GM12878 (cell line): ENCODE results near the gene TNFRSF1B. TPM values are rescaled to one million over a fixed set of nuclear protein-coding genes. Genes with fewer than 3 reads are reported as not detected.

Experiments
- ATAC-seq: fragments of 200-7000 bp; cut with Tn5 transposase; 3 replicates; pipeline ENCODE4 v1.9.1; 2020; ENCODE audit warnings: mild to moderate bottlenecking, moderate library complexity
- BruUV-seq: library from RNA; stranded (reverse); fragments of 400-500 nt; replicated peaks from 2 replicates; lab custom pipeline; 2021; lab: Mats Ljungman, UMichigan
- CTCF ChIA-PET: fragments of 300-600 bp; sonication (Branson Sonifier 250); formaldehyde crosslinking; extraction: SDS; loops from one replicate; lab custom pipeline; 2021; ENCODE audit warnings: inconsistent platforms; lab: Yijun Ruan, JAX
- POLR2A ChIA-PET: fragments of 350-600 bp; formaldehyde crosslinking; extraction: SDS; loops from one replicate; lab custom pipeline; 2021; ENCODE audit warnings: inconsistent platforms; lab: Charles Lee
- RAD21 ChIA-PET: fragments of 300-600 bp; sonication (Branson Sonifier 250); formaldehyde crosslinking; loops from one replicate; lab custom pipeline; 2023; ENCODE audit warnings: antibody characterized with exemption; ENCODE audit not compliant: unreplicated experiment; lab: Charles Lee
- SMC1A ChIA-PET: fragments of 300-600 bp; sonication (Branson Sonifier 250); formaldehyde crosslinking; loops from one replicate; lab custom pipeline; 2023; ENCODE audit not compliant: unreplicated experiment, uncharacterized antibody; lab: Charles Lee
- DNase-seq: peaks from one replicate; pipeline ENCODE4 v3.0.0-alpha.2; 2011; ENCODE audit warnings: low read depth, low spot score
- FAIRE-seq: peaks from 3 replicates; lab custom pipeline; 2011; peaks lifted over from hg19 to GRCh38; lab: Jason Lieb, UNC
- H2AFZ ChIP-seq: 2 replicates; pipeline ENCODE4 v1.6.0; 2011; ENCODE audit warnings: low read depth, low read length, control low read depth; ENCODE audit not compliant: control insufficient read depth
- H3K27ac ChIP-seq: 2 replicates; pipeline ENCODE4 v1.5.1; 2011; ENCODE audit warnings: control low read depth; ENCODE audit not compliant: control insufficient read depth, insufficient read depth
- H3K27me3 ChIP-seq, 2 experiments: replicated peaks in 1 of 2; 2 replicates each; pipeline versions ENCODE4 v1.6.0 to v1.6.1; 2011; ENCODE audit warnings: low read length in 1 of 2; ENCODE audit not compliant: control insufficient read depth in 2 of 2, insufficient read depth in 2 of 2
- H3K36me3 ChIP-seq, 2 experiments: 2 replicates each; pipeline ENCODE4 v1.5.1; 2011; ENCODE audit warnings: low read length in 1 of 2; ENCODE audit not compliant: control insufficient read depth in 2 of 2, insufficient read depth in 2 of 2
- H3K4me1 ChIP-seq: 2 replicates; pipeline ENCODE4 v1.6.1; 2011; ENCODE audit warnings: mild to moderate bottlenecking, low read length, moderate library complexity, mixed read lengths; ENCODE audit not compliant: control insufficient read depth, insufficient read depth
- H3K4me2 ChIP-seq: 2 replicates; pipeline ENCODE4 v1.6.0; 2011; ENCODE audit warnings: control low read depth; ENCODE audit not compliant: control insufficient read depth, insufficient read depth
- H3K4me3 ChIP-seq: fragments of 200-600 bp; sonication (generic); 2 replicates; pipeline ENCODE4 v1.5.1; 2016
- H3K79me2 ChIP-seq: 2 replicates; pipeline ENCODE4 v1.6.0; 2011; ENCODE audit warnings: low read length; ENCODE audit not compliant: control insufficient read depth, insufficient read depth
- H3K9ac ChIP-seq: 2 replicates; pipeline ENCODE4 v1.8.0; 2011; ENCODE audit warnings: low read length, control low read depth, mixed read lengths; ENCODE audit not compliant: control insufficient read depth, insufficient read depth
- H3K9me3 ChIP-seq: replicated peaks from 3 replicates; pipeline ENCODE4 v1.5.1; 2011; ENCODE audit warnings: mild to moderate bottlenecking, low read length; ENCODE audit not compliant: control insufficient read depth, insufficient read depth
- H4K20me1 ChIP-seq: 2 replicates; pipeline ENCODE4 v1.6.0; 2011; ENCODE audit not compliant: control insufficient read depth, insufficient read depth
- BCLAF1 ChIP-seq: fragments of 450-650 bp; IDR thresholded peaks from 2 replicates; pipeline ENCODE4 v1.6.1; 2017; ENCODE audit warnings: antibody characterized with exemption, mild to moderate bottlenecking, moderate library complexity
- IKZF2 ChIP-seq, 2 experiments: fragments of 450-650 bp; IDR thresholded peaks; 2 replicates each; pipeline ENCODE4 v1.6.1; 2017; ENCODE audit warnings: mild to moderate bottlenecking in 2 of 2, moderate library complexity in 2 of 2
- KDM1A ChIP-seq: fragments of 200-600 bp; sonication (generic); IDR thresholded peaks from 2 replicates; pipeline ENCODE4 v1.6.1; 2016; ENCODE audit warnings: borderline replicate concordance
- LARP7 ChIP-seq: fragments of 450-650 bp; IDR thresholded peaks from 2 replicates; pipeline ENCODE4 v1.6.1; 2017; ENCODE audit warnings: mild to moderate bottlenecking
- MXI1 ChIP-seq: fragments of 150-350 bp; IDR thresholded peaks from 2 replicates; pipeline ENCODE4 v1.6.1; 2011; ENCODE audit warnings: low read depth, mild to moderate bottlenecking, inconsistent platforms, low read length, improper control_type of control experiment
- NR2C1 ChIP-seq: fragments of 450-650 bp; IDR thresholded peaks from 2 replicates; pipeline ENCODE4 v1.6.1; 2017; ENCODE audit warnings: antibody characterized with exemption, mild to moderate bottlenecking, moderate library complexity
- NRF1 ChIP-seq: conservative IDR thresholded peaks from 2 replicates; pipeline ENCODE4 v1.6.1; 2011; ENCODE audit warnings: mild to moderate bottlenecking, low read depth, low read length, improper control_type of control experiment
- STAT1 ChIP-seq: fragments of 450-650 bp; conservative IDR thresholded peaks from 2 replicates; pipeline ENCODE4 v1.6.1; 2014; ENCODE audit warnings: antibody characterized with exemption, mild to moderate bottlenecking
- ZBTB33 ChIP-seq: fragments of 450-650 bp; IDR thresholded peaks from 2 replicates; pipeline ENCODE4 v1.6.1; 2017; ENCODE audit warnings: mild to moderate bottlenecking
- WGBS: methylation state at CpG from one replicate; pipeline ENCODE4 v1.1.6; 2016; ENCODE audit warnings: low lambda C conversion rate; ENCODE audit not compliant: insufficient replicate concordance, insufficient coverage; ENCODE audit errors: missing lambda C conversion rate; 5-methylcytosine and 5-hydroxymethylcytosine counted together
- in situ Hi-C: fragments of 300-500 bp; cut with MboI; formaldehyde crosslinking; loops from 9 replicates; pipeline ENCODE4 v1.14.3; 2018; ENCODE audit warnings: mixed read lengths
- intact Hi-C: fragments of 100-400 bp; cut with micrococcal nuclease; formaldehyde crosslinking; loops from one replicate; pipeline ENCODE4 v1.14.2; 2022; ENCODE audit not compliant: unreplicated experiment
- polyA plus RNA-seq, 11 experiments: library from polyadenylated mRNA; depleted of rRNA in 4 of 11; unstranded in 6 of 11; stranded (reverse) in 5 of 11; fragments of >200 nt; fragmentation: Nextera tagmentation in 4 of 11; fragmentation: Illumina TruSeq in 1 of 11; extraction: Ambion mirVana in 4 of 11; extraction: Trizol in 1 of 11; gene quantifications; 1 replicate in 1 of 11; 2 replicates in 10 of 11; pipeline versions ENCODE4 v1.2.1 to v1.2.3, GENCODE V29; 2011 to 2016; ENCODE audit warnings: inconsistent platforms in 2 of 11, missing spikeins in 2 of 11, low read depth in 1 of 11
- total RNA-seq, 4 experiments: library from RNA; depleted of rRNA in 3 of 4; stranded (reverse); fragments of >200 nt in 3 of 4; fragmentation: Illumina TruSeq in 1 of 4; extraction: Trizol in 1 of 4; gene quantifications; 2 replicates each; pipeline versions ENCODE4 v1.2.1 to v1.2.3, GENCODE V29; 2013 to 2021
- TF ChIP-seq, protein P1 (sequence below): fragments of 450-650 bp; IDR thresholded peaks from 2 replicates; pipeline ENCODE4 v1.6.1; 2017; ENCODE audit warnings: mild to moderate bottlenecking, moderate library complexity
- TF ChIP-seq, protein P2 (sequence below): IDR thresholded peaks from 2 replicates; pipeline ENCODE4 v1.6.1; 2012; ENCODE audit warnings: low read depth, low read length, improper control_type of control experiment

The TNFRSF1B gene
- total and polyA plus RNA-seq, 10 of the 15 experiments (the other 5 are each of a cell fraction or from before 2014, with no cell fraction given), result 10.1 to 87.2 (median 37.3) TPM

DNA sequence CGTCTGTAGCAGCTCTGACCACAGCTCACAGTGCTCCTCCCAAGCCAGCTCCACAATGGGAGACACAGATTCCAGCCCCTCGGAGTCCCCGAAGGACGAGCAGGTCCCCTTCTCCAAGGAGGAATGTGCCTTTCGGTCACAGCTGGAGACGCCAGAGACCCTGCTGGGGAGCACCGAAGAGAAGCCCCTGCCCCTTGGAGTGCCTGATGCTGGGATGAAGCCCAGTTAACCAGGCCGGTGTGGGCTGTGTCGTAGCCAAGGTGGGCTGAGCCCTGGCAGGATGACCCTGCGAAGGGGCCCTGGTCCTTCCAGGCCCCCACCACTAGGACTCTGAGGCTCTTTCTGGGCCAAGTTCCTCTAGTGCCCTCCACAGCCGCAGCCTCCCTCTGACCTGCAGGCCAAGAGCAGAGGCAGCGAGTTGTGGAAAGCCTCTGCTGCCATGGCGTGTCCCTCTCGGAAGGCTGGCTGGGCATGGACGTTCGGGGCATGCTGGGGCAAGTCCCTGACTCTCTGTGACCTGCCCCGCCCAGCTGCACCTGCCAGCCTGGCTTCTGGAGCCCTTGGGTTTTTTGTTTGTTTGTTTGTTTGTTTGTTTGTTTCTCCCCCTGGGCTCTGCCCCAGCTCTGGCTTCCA lies 40.1 kb downstream of the TNFRSF1B start (continued):
- TF ChIP-seq ZBTB33, result no peak
- TF ChIP-seq STAT1, result no peak

DNA sequence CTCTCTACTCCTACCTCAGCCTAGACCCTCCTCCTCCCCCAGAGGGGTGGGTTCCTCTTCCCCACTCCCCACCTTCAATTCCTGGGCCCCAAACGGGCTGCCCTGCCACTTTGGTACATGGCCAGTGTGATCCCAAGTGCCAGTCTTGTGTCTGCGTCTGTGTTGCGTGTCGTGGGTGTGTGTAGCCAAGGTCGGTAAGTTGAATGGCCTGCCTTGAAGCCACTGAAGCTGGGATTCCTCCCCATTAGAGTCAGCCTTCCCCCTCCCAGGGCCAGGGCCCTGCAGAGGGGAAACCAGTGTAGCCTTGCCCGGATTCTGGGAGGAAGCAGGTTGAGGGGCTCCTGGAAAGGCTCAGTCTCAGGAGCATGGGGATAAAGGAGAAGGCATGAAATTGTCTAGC lies 41.5 kb downstream of the TNFRSF1B start:
- Histone ChIP-seq H3K4me3 (no peak overlapping the region), H3K27me3 (no peaks in the 10 kb centered on the region), H4K20me1 (no peaks in the 10 kb centered on the region), H3K27ac (no peak overlapping the region), H3K36me3 (peaks cover 9 to 13% of the 10 kb centered on the region in 2 experiments; a peak in 3 of 4 replicates), H2AFZ (no peak overlapping the region), H3K4me2 (no peak overlapping the region), H3K4me1 (peaks cover 40% of the 10 kb centered on the region), H3K79me2 (no peaks in the 10 kb centered on the region), H3K9me3 (no peaks in the 10 kb centered on the region), H3K9ac (no peak overlapping the region)
- FAIRE-seq (no peak), DNase-seq (no peak), ATAC-seq (no peak)
- ChIA-PET RAD21 (interaction anchor here (0.8 to 4.2 kb wide), 6 partner anchors 12 to 84 kb away, joined by 3 to 48 read pairs (median 4); no protein-coding TSS in a partner anchor), SMC1A (interaction anchor here (0.7 to 16.0 kb wide), 3 partner anchors 23 to 84 kb away, joined by 3 to 191 read pairs (median 3); no protein-coding TSS in a partner anchor), CTCF (interaction anchor here (0.7 to 7.9 kb wide), 10 partner anchors 10 to 221 kb away, joined by 3 to 161 read pairs (median 4); no protein-coding TSS in a partner anchor), POLR2A (interaction anchor here (1.0 kb wide), 1 partner anchor 84 kb away, joined by 3 read pairs; no protein-coding TSS in a partner anchor)
- no TSS peak for BruUV-seq
- 93% methylated on average over 6 of the region's 6 CpGs for WGBS
- intact Hi-C loops (loop anchor here (1.0 to 10.0 kb wide), 3 partner anchors 66 to 223 kb away; partner anchors contain the start of gene MFN2), in situ Hi-C loops (loop anchor here (5.0 kb wide), 1 partner anchor 81 kb away; no protein-coding TSS in a partner anchor)
- TF ChIP-seq NR2C1, result no peak
- TF ChIP-seq KDM1A, result no peak
- no peak for TF ChIP-seq BCLAF1
- no peak for TF ChIP-seq NRF1
- no peak for TF ChIP-seq MXI1
- no peak for TF ChIP-seq LARP7
- TF ChIP-seq, protein P1, sequence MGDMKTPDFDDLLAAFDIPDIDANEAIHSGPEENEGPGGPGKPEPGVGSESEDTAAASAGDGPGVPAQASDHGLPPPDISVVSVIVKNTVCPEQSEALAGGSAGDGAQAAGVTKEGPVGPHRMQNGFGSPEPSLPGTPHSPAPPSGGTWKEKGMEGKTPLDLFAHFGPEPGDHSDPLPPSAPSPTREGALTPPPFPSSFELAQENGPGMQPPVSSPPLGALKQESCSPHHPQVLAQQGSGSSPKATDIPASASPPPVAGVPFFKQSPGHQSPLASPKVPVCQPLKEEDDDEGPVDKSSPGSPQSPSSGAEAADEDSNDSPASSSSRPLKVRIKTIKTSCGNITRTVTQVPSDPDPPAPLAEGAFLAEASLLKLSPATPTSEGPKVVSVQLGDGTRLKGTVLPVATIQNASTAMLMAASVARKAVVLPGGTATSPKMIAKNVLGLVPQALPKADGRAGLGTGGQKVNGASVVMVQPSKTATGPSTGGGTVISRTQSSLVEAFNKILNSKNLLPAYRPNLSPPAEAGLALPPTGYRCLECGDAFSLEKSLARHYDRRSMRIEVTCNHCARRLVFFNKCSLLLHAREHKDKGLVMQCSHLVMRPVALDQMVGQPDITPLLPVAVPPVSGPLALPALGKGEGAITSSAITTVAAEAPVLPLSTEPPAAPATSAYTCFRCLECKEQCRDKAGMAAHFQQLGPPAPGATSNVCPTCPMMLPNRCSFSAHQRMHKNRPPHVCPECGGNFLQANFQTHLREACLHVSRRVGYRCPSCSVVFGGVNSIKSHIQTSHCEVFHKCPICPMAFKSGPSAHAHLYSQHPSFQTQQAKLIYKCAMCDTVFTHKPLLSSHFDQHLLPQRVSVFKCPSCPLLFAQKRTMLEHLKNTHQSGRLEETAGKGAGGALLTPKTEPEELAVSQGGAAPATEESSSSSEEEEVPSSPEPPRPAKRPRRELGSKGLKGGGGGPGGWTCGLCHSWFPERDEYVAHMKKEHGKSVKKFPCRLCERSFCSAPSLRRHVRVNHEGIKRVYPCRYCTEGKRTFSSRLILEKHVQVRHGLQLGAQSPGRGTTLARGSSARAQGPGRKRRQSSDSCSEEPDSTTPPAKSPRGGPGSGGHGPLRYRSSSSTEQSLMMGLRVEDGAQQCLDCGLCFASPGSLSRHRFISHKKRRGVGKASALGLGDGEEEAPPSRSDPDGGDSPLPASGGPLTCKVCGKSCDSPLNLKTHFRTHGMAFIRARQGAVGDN, result no peak
- TF ChIP-seq IKZF2 (IDR thresholded peaks at IDR 0.05), result no peak
- TF ChIP-seq, protein P2, sequence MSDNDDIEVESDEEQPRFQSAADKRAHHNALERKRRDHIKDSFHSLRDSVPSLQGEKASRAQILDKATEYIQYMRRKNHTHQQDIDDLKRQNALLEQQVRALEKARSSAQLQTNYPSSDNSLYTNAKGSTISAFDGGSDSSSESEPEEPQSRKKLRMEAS, result no peak
